ENCODE results near the gene GCK.

GCK gene

GRCh38 chr7:44231088-44231487, 41.8 kb upstream of the GCK start:
- Histone ChIP-seq H4K8ac (ENCODE audit: low read depth, low read length) (no peak overlapping the region), H2BK15ac (ENCODE audit: low read length) (peak overlapping the region; percentile 26), H2BK12ac (ENCODE audit: low read length) (no peak overlapping the region), H3K27me3 (ENCODE audit: control insufficient read depth in 3 of 3, insufficient read depth in 3 of 3, low read depth in 1 of 3, low read length in 3 of 3) (peaks cover 0 to 36% (median 0%) of the 10 kb centered on the region in 3 experiments), H3K23ac (ENCODE audit: low read depth, low read length, poor library complexity) (peak overlapping the region; percentile 85), H4K91ac (ENCODE audit: low read depth, low read length, poor library complexity) (no peak overlapping the region), H3K4me3 (ENCODE audit: low read length in 2 of 2) (no peak overlapping the region), H2BK120ac (ENCODE audit: low read depth, low read length) (no peak overlapping the region), H2BK5ac (ENCODE audit: low read length) (peak overlapping the region; percentile 87), H2AK5ac (ENCODE audit: low read depth, low read length) (peak overlapping the region; percentile 19), H3K4me2 (ENCODE audit: insufficient read depth, low read length, poor library complexity, severe bottlenecking) (no peak overlapping the region), H3K14ac (ENCODE audit: low read length) (peak overlapping the region; percentile 89), H3K9me3 (replicated peaks in 1 of 2; ENCODE audit: control insufficient read depth in 2 of 2, insufficient read depth in 1 of 2, low read depth in 1 of 2, low read length in 2 of 2) (no peaks in the 10 kb centered on the region), H2AFZ (ENCODE audit: low read length) (no peak overlapping the region), H3K27ac (replicated peaks; ENCODE audit: low read length) (no peak overlapping the region), H3K36me3 (replicated peaks in 1 of 2; ENCODE audit: control insufficient read depth in 2 of 2, insufficient read depth in 2 of 2, low read length in 2 of 2) (no peaks in the 10 kb centered on the region), H3K9ac (ENCODE audit: low read depth, low read length, poor library complexity) (no peak overlapping the region), H3K4me1 (ENCODE audit: control insufficient read depth in 2 of 2, insufficient read depth in 1 of 2, low read depth in 1 of 2, low read length in 2 of 2) (peaks cover 2 to 3% of the 10 kb centered on the region in 2 donors), H3K79me1 (ENCODE audit: low read depth, low read length) (peaks cover 2% of the 10 kb centered on the region), H3K4ac (ENCODE audit: low read length) (no peak overlapping the region), H3K18ac (ENCODE audit: low read length) (peak overlapping the region; percentile 38)
- WGBS, 2 donors (ENCODE audit: extremely low coverage in 2 of 2, insufficient read length in 2 of 2, insufficient replicate concordance in 1 of 2) = no CpG with 5 or more reads among the region's 12 CpGs
- DNase-seq (ENCODE audit: low spot score) = no peak

GRCh38 chr7:44230286-44230685, 41.0 kb upstream of the GCK start:
- Histone ChIP-seq H2AK5ac (ENCODE audit: low read depth, low read length) (peak overlapping the region; percentile 39), H3K23ac (ENCODE audit: low read depth, low read length, poor library complexity) (peak overlapping the region; percentile 80), H3K79me1 (ENCODE audit: low read depth, low read length) (peaks cover 2% of the 10 kb centered on the region), H3K18ac (ENCODE audit: low read length) (peak overlapping the region; percentile 71), H3K9me3 (replicated peaks in 1 of 2; ENCODE audit: control insufficient read depth in 2 of 2, insufficient read depth in 1 of 2, low read depth in 1 of 2, low read length in 2 of 2) (no peaks in the 10 kb centered on the region), H2BK5ac (ENCODE audit: low read length) (no peak overlapping the region), H3K36me3 (replicated peaks in 1 of 2; ENCODE audit: control insufficient read depth in 2 of 2, insufficient read depth in 2 of 2, low read length in 2 of 2) (no peaks in the 10 kb centered on the region), H3K4me1 (ENCODE audit: control insufficient read depth in 2 of 2, insufficient read depth in 1 of 2, low read depth in 1 of 2, low read length in 2 of 2) (no peaks in the 10 kb centered on the region), H3K4me3 (ENCODE audit: low read length in 2 of 2) (no peak overlapping the region), H3K14ac (ENCODE audit: low read length) (peak overlapping the region; percentile 8), H3K4ac (ENCODE audit: low read length) (no peak overlapping the region), H3K9ac (ENCODE audit: low read depth, low read length, poor library complexity) (no peak overlapping the region), H4K8ac (ENCODE audit: low read depth, low read length) (no peak overlapping the region), H3K27me3 (ENCODE audit: control insufficient read depth in 3 of 3, insufficient read depth in 3 of 3, low read depth in 1 of 3, low read length in 3 of 3) (peaks cover 0 to 42% (median 0%) of the 10 kb centered on the region in 3 experiments), H3K27ac (replicated peaks; ENCODE audit: low read length) (no peak overlapping the region), H2AFZ (ENCODE audit: low read length) (no peak overlapping the region), H3K4me2 (ENCODE audit: insufficient read depth, low read length, poor library complexity, severe bottlenecking) (no peak overlapping the region), H4K91ac (ENCODE audit: low read depth, low read length, poor library complexity) (no peak overlapping the region), H2BK120ac (ENCODE audit: low read depth, low read length) (no peak overlapping the region), H2BK15ac (ENCODE audit: low read length) (peak overlapping the region; percentile 85), H2BK12ac (ENCODE audit: low read length) (no peak overlapping the region)
- no peak for DNase-seq (ENCODE audit: low spot score)
- no CpG with 5 or more reads among the region's 7 CpGs for WGBS, 2 donors (ENCODE audit: extremely low coverage in 2 of 2, insufficient read length in 2 of 2, insufficient replicate concordance in 1 of 2)

DNA sequence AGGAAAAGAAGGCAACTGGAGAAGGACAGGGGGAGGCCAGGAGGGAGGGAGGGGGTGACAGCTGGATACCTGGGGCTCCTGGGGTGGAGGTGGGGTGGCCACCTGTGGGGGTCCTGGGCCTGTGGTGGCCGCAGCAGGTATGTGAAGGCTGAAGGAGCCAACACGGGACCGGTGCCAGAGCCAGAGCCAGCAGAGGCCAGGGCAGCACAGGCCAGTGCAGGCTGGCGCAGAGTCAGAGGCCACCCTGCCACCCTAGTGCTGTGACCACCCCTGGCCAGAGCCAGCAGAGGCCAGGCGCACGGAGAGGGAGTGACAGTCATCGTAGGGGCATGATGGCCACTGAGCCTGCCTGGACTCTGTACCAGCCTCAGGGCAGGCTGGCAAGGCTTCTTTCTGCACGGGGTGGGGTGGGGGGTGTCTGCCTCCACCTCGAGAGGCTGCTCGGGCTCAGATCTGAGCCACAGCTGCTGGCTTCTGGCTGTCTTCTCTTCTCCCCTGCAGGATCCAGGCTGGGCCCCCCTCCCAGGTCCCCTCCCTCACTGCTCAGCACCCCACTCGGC, 40.4 kb upstream of the GCK start:
- H3K4me3 ChIP-seq (ENCODE audit: low read length in 2 of 2) = no peak overlapping the region
- peak overlapping the region; percentile 21 for H3K14ac ChIP-seq (ENCODE audit: low read length)
- peak overlapping the region; percentile 73 for H2BK12ac ChIP-seq (ENCODE audit: low read length)
- no peak overlapping the region for H2BK120ac ChIP-seq (ENCODE audit: low read depth, low read length)
- peak overlapping the region; percentile 85 for H2BK15ac ChIP-seq (ENCODE audit: low read length)
- peaks cover 0 to 48% (median 0%) of the 10 kb centered on the region in 3 experiments for H3K27me3 ChIP-seq (ENCODE audit: control insufficient read depth in 3 of 3, insufficient read depth in 3 of 3, low read depth in 1 of 3, low read length in 3 of 3)
- WGBS, 2 donors (ENCODE audit: extremely low coverage in 2 of 2, insufficient read length in 2 of 2, insufficient replicate concordance in 1 of 2) = no CpG with 5 or more reads among the region's 11 CpGs
- H2AFZ ChIP-seq (ENCODE audit: low read length) = no peak overlapping the region
- peaks cover 2% of the 10 kb centered on the region for H3K79me1 ChIP-seq (ENCODE audit: low read depth, low read length)
- H3K9ac ChIP-seq (ENCODE audit: low read depth, low read length, poor library complexity) = peak overlapping the region; percentile 44
- H4K91ac ChIP-seq (ENCODE audit: low read depth, low read length, poor library complexity) = no peak overlapping the region
- no peak overlapping the region for H3K4me2 ChIP-seq (ENCODE audit: insufficient read depth, low read length, poor library complexity, severe bottlenecking)
- H3K27ac ChIP-seq (replicated peaks; ENCODE audit: low read length) = no peak overlapping the region
- peak overlapping the region; percentile 43 for H4K8ac ChIP-seq (ENCODE audit: low read depth, low read length)
- H3K23ac ChIP-seq (ENCODE audit: low read depth, low read length, poor library complexity) = peak overlapping the region; percentile 80
- peak overlapping the region; percentile 56 for H2AK5ac ChIP-seq (ENCODE audit: low read depth, low read length)
- no peaks in the 10 kb centered on the region for H3K9me3 ChIP-seq (replicated peaks in 1 of 2; ENCODE audit: control insufficient read depth in 2 of 2, insufficient read depth in 1 of 2, low read depth in 1 of 2, low read length in 2 of 2)
- no peak for DNase-seq (ENCODE audit: low spot score)
- no peak overlapping the region for H3K4ac ChIP-seq (ENCODE audit: low read length)
- no peak overlapping the region for H2BK5ac ChIP-seq (ENCODE audit: low read length)
- H3K18ac ChIP-seq (ENCODE audit: low read length) = peak overlapping the region; percentile 71
- no peaks in the 10 kb centered on the region for H3K4me1 ChIP-seq (ENCODE audit: control insufficient read depth in 2 of 2, insufficient read depth in 1 of 2, low read depth in 1 of 2, low read length in 2 of 2)
- H3K36me3 ChIP-seq (replicated peaks in 1 of 2; ENCODE audit: control insufficient read depth in 2 of 2, insufficient read depth in 2 of 2, low read length in 2 of 2) = no peaks in the 10 kb centered on the region

DNA sequence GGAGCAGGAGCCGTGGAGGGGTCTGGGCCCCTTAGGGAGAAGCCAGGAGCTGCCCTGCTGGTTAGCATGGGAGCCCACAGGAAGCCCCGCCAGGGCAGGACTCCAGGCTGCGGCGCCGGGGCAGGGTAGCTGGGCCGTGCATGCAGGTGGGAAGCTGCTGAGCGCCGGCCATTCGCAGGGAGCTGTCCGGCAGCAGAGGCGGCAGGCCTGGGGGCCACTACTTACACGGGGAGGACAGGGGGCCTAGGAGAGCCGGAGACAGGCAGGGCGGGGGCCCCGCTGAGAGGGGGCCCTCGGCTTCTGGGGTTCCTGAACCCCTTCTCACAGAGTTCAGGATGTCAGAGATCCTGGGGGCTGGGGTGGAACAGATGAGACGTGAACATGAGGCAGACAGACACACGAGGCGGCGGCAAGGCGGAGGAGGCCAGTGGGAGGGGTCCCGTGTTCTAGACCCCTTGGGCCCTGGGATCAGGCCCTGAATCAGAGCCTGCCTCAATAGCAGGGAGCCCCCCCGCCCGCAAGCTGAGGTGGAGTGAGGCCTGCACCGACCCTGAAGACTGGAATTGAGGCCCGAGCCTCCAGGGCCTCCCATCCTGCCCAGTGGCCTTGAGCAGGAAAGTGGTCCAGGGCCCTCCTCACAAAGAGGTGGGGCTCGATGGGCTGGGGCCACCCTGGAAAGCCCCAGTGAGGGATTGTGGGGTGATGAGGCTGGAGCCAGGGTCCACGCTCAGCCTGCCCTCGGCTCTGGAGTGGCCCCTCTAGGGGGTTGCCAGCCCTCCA, 39.5 kb upstream of the GCK start:
- Histone ChIP-seq H4K8ac (ENCODE audit: low read depth, low read length) (peak overlapping the region; percentile 23), H2BK5ac (ENCODE audit: low read length) (no peak overlapping the region), H3K36me3 (replicated peaks in 1 of 2; ENCODE audit: control insufficient read depth in 2 of 2, insufficient read depth in 2 of 2, low read length in 2 of 2) (no peaks in the 10 kb centered on the region), H4K91ac (ENCODE audit: low read depth, low read length, poor library complexity) (no peak overlapping the region), H3K27me3 (ENCODE audit: control insufficient read depth in 3 of 3, insufficient read depth in 3 of 3, low read depth in 1 of 3, low read length in 3 of 3) (peaks cover 0 to 55% (median 0%) of the 10 kb centered on the region in 3 experiments), H2BK15ac (ENCODE audit: low read length) (peak overlapping the region; percentile 83), H3K4me3 (ENCODE audit: low read length in 2 of 2) (no peak overlapping the region), H2BK120ac (ENCODE audit: low read depth, low read length) (no peak overlapping the region), H3K27ac (replicated peaks; ENCODE audit: low read length) (no peak overlapping the region), H3K4me2 (ENCODE audit: insufficient read depth, low read length, poor library complexity, severe bottlenecking) (no peak overlapping the region), H3K79me1 (ENCODE audit: low read depth, low read length) (peaks cover 2% of the 10 kb centered on the region), H3K4ac (ENCODE audit: low read length) (no peak overlapping the region), H3K9ac (ENCODE audit: low read depth, low read length, poor library complexity) (peak overlapping the region; percentile 12), H3K23ac (ENCODE audit: low read depth, low read length, poor library complexity) (peak overlapping the region; percentile 31), H3K18ac (ENCODE audit: low read length) (peak overlapping the region; percentile 80), H3K4me1 (ENCODE audit: control insufficient read depth in 2 of 2, insufficient read depth in 1 of 2, low read depth in 1 of 2, low read length in 2 of 2) (peaks cover under 1 to 6% of the 10 kb centered on the region in 2 donors), H3K14ac (ENCODE audit: low read length) (no peak overlapping the region), H2BK12ac (ENCODE audit: low read length) (peak overlapping the region; percentile 22), H2AFZ (ENCODE audit: low read length) (no peak overlapping the region), H3K9me3 (replicated peaks in 1 of 2; ENCODE audit: control insufficient read depth in 2 of 2, insufficient read depth in 1 of 2, low read depth in 1 of 2, low read length in 2 of 2) (peaks cover 0 to 2% of the 10 kb centered on the region in 2 donors), H2AK5ac (ENCODE audit: low read depth, low read length) (peak overlapping the region; percentile 83)
- DNase-seq (ENCODE audit: low spot score) = no peak
- no CpG with 5 or more reads among the region's 29 CpGs for WGBS, 2 donors (ENCODE audit: extremely low coverage in 2 of 2, insufficient read length in 2 of 2, insufficient replicate concordance in 1 of 2)

Data from neuronal stem cell (in vitro differentiated cells).